Endothelial cell of umbilical vein (primary cell): ENCODE data around the gene KCNG3.

Experiments used
- EZH2 ChIP-seq: IDR thresholded peaks from 2 replicates; pipeline ENCODE4 v1.6.1; 2012; ENCODE audit warnings: borderline replicate concordance, low read depth, mild to moderate bottlenecking, moderate library complexity, low read length, inconsistent platforms; ENCODE audit not compliant: severe bottlenecking
- POLR2A ChIP-seq: IDR thresholded peaks from 2 replicates; pipeline ENCODE4 v1.6.1; 2012; ENCODE audit warnings: low read depth, mild to moderate bottlenecking, control low read depth, low read length
- POLR2AphosphoS5 ChIP-seq: IDR thresholded peaks from 2 replicates; pipeline ENCODE4 v1.6.1; 2012; ENCODE audit warnings: low read depth, mild to moderate bottlenecking, control low read depth, low read length, moderate library complexity; ENCODE audit not compliant: insufficient read depth
- TF ChIP-seq, protein P1 (sequence below), 2 donors: IDR thresholded peaks; 1 replicate in 1 of 2; 2 replicates in 1 of 2; pipeline ENCODE4 v1.5.1; 2011; ENCODE audit warnings: low read length in 2 of 2, mild to moderate bottlenecking in 2 of 2, moderate library complexity in 2 of 2, control low read depth in 1 of 2, inconsistent platforms in 1 of 2, low read depth in 1 of 2; ENCODE audit not compliant: insufficient read depth in 1 of 2; ENCODE audit errors: extremely low read depth in 1 of 2

DNA sequence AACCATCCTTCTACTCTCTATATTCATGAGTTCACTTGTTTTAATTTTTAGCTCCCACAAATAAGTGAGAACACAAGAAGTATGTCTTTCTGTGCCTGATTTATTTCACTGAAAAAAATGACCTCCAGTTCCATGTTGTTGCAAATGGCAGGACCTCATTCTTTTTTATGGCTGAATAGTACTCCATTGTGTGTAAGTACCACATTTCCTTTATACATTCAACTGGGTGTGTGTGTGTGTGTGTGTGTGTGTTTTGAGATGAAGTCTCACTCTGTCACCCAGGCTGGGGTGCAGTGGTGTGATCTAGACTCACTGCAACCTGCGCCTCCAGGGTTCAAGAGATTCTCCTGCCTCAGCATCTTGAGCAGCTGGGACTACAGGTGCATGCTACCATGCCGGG is 41.2 kb downstream of the KCNG3 start:
- TF ChIP-seq, protein P1, sequence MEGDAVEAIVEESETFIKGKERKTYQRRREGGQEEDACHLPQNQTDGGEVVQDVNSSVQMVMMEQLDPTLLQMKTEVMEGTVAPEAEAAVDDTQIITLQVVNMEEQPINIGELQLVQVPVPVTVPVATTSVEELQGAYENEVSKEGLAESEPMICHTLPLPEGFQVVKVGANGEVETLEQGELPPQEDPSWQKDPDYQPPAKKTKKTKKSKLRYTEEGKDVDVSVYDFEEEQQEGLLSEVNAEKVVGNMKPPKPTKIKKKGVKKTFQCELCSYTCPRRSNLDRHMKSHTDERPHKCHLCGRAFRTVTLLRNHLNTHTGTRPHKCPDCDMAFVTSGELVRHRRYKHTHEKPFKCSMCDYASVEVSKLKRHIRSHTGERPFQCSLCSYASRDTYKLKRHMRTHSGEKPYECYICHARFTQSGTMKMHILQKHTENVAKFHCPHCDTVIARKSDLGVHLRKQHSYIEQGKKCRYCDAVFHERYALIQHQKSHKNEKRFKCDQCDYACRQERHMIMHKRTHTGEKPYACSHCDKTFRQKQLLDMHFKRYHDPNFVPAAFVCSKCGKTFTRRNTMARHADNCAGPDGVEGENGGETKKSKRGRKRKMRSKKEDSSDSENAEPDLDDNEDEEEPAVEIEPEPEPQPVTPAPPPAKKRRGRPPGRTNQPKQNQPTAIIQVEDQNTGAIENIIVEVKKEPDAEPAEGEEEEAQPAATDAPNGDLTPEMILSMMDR (IDR thresholded peaks at IDR 0.05; ENCODE audit: extremely low read depth in 1 of 2, insufficient read depth in 1 of 2, low read depth in 1 of 2, low read length in 2 of 2), result no peak
- TF ChIP-seq POLR2AphosphoS5, result no peak
- no peak for TF ChIP-seq POLR2A
- TF ChIP-seq EZH2, result no peak
